AML-193 (cell line): Measurements from ENCODE around the gene SLC16A8.
"Not testable (repeated sequence)": the region's sequence is repeated elsewhere in the genome, so short reads cannot be mapped to it uniquely, and the experiment has no call there.

ENCODE experiments used
- DNase-seq, 2 experiments: peaks; one replicate each; lab custom pipeline; 2025; lab: John Stamatoyannopoulos, UW

The SLC16A8 gene, protein sequence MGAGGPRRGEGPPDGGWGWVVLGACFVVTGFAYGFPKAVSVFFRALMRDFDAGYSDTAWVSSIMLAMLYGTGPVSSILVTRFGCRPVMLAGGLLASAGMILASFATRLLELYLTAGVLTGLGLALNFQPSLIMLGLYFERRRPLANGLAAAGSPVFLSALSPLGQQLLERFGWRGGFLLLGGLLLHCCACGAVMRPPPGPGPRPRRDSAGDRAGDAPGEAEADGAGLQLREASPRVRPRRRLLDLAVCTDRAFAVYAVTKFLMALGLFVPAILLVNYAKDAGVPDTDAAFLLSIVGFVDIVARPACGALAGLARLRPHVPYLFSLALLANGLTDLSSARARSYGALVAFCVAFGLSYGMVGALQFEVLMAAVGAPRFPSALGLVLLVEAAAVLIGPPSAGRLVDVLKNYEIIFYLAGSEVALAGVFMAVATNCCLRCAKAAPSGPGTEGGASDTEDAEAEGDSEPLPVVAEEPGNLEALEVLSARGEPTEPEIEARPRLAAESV

DNA sequence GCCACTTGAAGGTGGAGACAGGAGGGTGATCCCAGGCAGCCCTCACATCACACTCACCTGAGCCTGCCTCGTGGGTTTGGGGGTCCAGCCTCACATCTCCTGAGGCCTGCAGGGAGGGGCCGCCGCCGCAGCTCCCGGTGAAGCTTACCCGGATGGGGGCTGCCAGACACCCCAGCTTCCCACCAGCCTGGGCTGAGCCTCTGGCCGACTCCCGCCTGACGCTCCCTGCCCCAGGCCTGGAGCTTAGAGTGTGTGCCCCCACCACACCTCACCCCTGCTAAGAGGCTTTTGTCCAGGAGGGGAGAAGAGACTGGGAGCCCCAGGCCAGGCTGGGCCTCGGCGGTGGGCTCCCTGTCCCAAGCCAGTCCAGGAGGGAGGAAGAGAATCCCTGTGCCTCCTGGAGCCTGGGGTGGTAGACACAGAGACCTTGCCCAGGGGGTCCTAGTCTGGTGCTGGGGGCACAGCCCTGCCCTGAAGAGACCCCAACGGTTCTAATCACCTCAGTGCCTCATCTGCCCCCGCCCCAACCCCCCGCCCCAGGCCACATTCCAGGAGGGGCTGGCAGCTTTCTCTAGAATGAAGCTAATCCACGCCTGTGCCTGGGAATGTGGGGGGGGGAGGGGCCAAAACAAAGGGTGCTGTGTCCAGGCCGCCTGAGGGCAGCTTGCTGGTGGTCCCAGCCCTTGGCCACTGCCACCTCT is at the start of gene SLC16A8:
TSS of gene SLC16A8 (minus strand) at position 254 of the 701 bp plus-strand sequence. CDS start 1,311 bp downstream, outside the sequence.
- DNase-seq: no peak

DNA sequence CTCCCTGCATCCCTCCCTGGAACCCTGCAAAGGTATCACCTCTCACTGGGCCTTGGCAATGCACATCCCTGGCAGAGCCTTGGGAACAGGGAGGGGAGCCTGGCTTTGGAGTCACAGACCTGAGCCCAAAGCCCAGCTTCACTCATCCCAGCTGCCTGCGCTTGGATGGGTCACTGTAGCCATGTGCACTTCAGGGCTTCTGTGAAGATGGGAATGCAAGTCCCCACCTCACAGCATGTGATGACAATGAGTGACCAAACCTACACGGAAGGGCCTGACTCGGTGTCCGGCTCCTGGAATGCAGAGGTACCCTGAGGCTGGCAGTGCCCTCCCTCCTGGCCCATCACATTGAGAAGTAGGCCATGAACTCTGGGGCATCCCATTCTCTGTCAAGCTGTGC is 49.3 kb upstream of the SLC16A8 start:
- no peak for DNase-seq

DNA sequence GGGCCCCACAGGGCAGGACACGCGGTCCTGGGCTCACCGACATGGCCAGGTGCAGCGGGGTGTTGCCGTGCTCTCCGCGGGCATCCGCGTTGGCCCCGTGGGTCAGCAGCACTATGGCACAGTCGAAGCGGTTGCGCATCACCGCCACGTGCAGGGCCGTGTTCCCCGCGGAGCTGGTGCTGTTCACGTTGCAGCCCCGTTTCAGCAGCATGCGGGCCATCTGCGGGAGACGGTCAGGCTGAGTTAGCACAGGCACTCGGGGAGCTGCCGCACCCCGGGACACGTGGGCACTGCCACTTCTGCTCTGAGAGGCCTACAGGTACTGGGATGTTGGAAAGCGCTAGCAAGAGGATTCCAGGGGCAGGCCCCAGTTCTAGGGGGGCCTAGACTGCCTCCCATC is 48.8 kb upstream of the SLC16A8 start:
- DNase-seq: no peak

DNA sequence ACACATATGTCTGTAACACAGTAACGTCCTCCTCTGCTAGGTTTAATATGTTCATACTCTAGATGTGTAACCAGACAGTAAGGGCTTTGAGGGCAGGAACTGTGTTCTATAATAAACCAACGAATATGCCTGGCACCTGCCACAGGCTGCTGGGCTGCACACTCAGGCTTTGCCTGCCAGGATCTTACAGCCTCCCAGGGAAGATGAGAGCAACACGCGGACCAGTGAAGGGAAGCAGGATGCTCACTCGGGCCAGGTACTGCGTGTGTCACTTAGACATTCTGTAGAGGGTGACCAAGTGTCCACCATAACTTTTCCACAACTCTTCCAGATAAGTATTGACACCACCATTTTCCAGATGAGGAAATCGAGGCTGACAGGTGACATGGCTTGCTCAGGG is 48.2 kb upstream of the SLC16A8 start:
- no peak for DNase-seq

DNA sequence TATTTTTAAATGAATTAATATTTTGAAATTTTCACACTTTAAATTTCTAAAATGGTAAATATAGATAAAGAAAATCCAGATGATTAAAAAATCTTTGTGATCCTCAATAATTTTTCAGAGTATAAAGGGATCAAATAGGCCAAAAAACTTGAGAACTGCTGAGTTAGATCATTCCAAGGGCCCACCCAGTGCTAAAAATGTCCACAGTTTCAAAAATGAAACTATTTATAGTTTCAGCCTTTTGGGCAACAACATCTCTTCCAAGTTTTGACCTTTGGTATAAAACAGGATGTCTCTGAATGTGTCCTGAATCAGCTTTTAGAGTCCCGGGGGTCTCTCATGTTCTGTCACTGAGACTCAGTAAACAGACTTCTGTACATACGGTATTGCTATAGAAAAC is 47.4 kb upstream of the SLC16A8 start:
- no peak for DNase-seq

DNA sequence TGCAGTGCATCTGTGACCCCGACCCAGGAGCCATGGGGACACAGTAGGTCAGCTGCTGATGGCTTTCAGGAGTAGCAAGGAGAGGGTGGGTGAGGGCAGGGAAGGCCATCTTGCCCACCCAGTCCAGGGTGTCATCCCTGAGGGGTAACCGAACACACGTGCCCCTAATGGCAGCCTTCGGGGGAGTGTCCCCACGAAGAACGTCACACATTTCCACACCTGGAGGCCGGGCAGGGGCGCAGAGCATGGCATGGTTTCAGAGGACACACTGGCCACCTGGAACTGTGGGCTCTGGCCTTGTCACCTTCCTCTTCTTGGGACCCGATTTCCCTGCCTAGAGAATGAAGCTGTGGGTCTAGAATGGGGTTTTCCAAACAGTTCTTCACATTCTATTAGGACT is 45.9 kb upstream of the SLC16A8 start:
- DNase-seq: no peak

DNA sequence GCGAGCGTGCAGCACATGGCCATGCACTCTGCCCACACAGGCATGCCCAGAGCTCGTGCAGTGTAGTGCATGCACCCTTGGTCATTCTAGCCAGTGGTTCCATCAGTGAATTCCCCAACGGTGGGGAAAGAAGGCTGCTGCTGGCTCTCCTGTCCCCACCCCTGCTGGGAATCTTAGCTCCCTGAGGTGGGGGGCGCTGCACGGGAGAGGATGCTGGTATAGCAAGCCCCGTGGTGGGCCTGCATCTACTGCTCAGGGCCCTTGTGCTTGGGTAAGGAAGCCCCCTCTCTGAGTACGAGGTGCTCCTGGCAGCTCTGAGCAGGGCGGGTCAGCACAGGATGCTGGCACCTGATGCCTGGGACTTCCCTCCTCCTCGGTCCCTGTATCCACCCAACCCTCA is 45.0 kb upstream of the SLC16A8 start:
- no peak for DNase-seq

DNA sequence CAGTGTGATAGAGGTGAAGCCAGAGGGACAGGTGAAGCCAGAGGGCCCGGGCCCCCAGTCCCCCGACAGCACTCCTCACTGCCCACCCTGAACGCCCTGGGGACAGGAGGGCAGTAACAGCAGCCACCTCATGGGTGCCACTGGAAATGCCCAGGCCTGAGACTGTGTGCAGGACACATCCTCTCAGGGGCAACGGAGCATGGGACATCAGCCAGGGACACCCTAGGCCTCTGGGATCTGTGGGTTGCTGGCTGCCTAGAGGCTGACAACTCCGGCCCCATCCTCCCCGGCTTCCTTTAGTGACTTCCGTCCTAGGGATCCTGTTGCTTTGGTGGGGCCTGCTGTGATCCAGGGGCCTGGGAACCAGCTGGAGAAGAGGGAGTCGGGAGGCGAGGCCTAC is 43.9 kb upstream of the SLC16A8 start:
- DNase-seq: no peak

DNA sequence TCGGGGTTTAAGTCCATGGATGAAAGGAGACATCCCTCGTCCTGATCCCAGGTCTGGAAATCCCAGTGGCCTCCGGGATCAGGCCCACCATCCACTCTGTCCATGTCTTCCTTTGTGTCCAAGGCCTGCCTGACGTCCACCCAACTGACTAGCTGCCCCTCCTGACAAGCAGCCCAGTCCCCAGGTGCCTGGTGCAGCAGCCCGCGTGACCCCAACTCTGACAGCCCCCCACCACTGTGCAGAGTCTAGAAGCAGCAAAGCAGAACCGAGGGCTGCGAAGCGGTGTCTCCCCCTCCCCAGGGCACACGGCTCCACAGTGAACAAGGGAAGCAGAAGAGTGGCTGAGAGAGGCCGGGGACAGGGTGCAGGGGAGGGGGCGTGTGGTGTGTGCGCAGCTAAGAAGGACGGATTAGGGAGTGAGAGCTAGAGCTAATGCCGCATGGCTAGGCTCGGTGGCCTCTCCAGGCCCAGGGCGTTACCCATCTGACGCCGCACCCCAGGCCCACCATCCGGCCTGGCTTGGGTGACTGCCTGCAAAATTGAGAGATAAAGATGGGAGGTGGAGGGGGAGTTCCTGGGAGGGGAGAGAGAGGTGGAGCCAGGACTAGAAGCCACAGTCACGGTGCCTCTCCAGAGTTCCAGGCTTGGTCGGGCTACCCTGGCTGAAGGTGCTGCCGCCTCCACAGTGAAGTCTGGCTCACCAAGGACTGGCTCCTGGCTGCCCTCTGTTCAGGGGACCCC is 43.1 kb upstream of the SLC16A8 start:
- no peak for DNase-seq

DNA sequence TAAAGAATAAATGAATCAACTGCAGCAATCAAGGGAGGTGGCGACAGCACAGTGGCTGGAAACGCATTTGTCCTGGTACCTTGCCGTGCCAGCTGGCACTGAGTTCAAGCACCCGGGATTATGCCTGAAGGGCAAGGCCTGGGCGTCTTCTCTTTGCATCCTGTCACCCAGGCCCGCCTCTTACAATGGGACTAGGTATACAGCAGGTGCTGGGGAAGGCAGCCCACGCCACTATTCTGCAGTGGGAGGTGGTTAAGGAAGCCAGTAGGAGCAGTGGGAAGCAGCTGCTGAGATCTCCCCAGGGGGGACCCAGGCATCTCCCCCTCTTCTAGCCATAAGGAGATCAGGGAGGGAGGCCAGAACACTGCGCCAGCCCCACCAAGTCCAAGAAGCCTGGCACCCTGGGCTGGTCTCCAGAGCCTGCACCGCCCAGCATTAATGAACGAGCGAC is 41.8 kb upstream of the SLC16A8 start:
- DNase-seq: no peak

DNA sequence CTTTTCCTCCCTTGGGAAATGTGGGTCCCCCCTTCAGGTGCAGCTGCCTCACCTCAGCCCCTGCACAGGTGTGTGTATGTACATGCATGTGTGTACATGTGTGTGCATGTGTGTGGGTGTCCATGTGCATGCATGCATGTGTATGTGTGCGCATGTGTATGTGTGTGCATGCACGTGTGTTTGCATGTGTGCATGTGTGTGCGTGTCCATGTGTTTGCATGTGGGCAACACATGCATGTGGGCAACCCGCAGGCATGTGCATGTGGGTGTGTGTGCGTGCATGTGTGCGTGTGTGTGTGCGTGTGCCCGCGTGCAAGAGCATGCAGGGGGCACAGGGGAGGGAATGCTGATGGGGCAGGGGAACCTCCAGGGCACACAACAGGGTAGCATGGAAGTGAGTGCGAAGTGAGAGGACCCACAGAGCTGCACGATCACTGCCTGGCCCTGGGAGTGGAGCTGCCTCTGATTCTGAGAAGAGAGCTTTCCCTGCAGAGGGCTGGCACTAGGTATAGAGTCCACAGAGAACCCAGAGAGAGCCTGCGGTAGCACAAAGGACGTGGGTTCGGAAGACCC is 41.1 kb upstream of the SLC16A8 start:
- no peak for DNase-seq

DNA sequence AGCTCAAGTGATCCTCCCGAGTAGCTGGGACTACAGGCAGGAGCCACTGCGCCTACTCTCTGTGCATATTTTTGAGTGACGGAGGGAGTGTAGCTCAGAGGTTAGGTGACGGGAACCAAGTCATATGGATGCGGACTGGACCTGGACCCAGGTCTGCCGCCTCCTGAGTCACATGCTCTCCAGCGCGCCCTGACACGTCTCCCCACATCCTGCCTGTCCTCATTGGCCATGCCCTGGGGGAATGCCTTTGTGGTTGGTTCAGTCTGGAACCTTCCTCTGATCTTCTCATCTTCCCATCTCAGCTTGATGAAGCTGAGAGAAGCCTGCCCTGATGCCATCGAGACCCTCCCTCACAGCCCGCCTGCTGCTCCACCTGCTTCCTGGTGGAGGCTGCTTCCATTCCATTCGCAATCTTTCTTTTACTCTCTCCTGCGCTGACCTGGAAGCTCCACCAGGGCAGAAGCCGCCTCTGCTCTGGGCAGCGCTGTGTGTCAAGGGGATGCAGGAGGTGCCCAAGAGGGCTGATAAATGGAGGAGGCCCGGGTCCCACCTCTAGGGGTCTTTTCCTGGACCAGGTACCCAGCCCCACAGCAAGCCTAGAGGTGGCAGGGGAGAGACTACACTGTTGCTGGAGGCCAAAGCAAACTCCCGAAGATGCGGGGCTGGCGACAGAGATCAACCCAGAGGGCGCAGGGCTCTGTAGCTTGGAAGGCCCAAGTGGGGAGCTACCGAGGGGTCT is 40.4 kb upstream of the SLC16A8 start:
- no peak for DNase-seq

DNA sequence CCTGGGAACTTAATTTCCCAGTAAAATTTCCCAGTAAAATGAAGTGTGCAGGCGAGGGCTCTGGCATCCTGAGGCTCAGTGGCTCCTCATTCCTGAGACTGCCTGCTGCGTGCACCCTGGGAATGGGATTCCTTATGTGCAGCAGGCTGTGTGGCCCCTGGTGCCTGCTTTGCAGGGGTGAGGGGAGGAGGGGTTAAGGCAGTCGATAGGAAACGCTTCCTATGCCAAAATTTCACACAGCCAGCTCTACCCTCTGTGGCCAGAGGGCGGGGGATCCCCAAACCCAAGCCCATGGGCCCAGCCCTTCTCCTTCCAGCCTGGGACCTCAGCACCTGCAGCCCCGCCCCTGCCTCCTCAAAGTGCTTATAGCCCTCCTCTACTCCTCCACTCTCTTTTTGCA is 38.6 kb upstream of the SLC16A8 start:
- no peak for DNase-seq

DNA sequence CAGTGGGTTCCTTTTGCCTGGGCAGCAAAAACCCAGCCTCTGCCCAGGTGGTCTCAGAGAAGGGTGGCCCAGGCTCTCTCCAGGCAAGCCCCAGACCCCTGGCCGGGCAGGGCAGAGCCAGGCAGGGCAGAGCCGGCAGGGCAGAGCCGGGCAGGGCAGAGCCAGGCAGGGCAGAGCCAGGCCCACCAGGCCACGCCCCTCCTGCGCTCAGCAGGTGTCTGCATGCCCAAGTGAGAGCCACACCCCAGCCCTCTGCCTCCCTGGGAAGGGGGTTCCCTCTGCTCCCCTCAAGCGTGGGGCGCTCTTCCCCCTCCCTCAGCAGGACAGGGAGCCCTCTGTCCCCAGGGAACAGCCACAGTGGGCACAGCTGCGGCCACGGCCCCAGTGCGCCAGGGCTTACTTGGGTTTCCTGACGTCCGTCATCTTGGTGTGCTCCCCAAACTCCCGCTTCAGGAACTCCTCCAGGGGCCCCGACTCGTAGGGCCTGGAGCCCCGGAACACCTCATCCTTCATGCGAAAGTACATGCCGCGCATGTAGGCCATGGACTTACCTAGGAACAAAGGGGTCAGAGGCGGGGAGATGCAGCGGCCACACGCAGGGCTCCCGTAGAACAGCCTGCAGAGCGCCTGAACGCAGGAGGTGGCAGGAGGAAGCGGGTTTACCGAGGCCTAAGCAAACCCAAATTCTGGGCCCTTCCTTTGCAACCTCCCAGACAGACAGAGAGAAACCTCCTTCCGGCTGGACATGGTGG is 36.6 kb upstream of the SLC16A8 start:
- no peak for DNase-seq

DNA sequence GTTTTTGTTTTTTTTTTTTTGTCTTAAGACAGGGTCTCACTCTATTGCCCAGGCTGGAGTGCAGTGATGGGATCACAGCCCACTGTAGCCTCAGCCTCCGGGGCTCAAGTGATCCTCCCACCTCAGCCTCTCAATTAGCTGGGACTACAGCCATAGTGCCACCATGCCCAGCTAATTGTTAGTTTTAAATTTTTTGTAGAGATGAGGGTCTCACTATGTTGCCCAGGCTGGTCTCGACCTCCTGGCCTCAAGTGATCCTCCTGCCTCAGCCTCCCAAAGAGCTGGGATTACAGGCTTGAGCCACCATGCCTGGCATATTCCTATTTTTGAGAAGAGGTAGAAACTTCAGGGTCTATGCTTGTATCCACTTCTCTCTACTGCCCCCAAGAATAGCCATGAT is 34.8 kb upstream of the SLC16A8 start:
- DNase-seq: not testable (repeated sequence)

DNA sequence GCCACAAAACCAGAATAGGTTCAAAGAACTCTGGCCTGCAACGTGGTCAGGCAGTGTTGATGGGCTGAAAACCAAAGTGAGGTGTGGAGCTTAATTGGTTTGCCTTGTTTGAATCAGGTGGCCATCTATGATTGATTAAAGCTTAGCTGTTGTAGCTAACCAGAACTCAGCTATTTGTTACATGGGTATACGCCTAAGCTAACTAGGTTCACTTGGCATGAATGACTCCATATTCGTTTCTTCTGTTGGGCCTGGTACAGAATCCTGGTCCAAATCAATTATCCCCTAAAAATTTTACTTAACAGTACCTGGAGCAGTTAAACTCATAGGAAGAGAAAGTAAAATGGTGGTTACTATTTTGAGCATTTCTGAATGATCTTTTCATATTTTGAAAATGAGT is 34.2 kb upstream of the SLC16A8 start:
- no peak for DNase-seq

DNA sequence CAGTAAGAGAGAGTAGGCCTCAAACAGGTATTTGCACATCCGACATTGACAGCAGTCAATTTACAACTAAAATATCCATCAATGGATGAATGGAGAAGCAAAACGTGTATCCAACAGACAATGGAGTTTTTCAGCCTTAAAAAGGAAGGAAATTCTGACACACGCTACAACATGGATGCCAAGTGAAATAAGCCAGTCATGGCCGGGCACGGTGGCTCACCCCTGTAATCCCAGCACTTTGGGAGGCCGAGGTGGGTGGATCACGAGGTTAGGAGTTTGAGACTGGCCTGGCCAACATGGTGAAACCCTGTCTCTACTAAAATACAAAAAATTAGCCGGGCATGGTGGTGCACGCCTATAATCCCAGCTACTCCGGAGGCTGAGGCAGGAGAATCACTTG is 33.6 kb upstream of the SLC16A8 start:
- DNase-seq: not testable (repeated sequence)

DNA sequence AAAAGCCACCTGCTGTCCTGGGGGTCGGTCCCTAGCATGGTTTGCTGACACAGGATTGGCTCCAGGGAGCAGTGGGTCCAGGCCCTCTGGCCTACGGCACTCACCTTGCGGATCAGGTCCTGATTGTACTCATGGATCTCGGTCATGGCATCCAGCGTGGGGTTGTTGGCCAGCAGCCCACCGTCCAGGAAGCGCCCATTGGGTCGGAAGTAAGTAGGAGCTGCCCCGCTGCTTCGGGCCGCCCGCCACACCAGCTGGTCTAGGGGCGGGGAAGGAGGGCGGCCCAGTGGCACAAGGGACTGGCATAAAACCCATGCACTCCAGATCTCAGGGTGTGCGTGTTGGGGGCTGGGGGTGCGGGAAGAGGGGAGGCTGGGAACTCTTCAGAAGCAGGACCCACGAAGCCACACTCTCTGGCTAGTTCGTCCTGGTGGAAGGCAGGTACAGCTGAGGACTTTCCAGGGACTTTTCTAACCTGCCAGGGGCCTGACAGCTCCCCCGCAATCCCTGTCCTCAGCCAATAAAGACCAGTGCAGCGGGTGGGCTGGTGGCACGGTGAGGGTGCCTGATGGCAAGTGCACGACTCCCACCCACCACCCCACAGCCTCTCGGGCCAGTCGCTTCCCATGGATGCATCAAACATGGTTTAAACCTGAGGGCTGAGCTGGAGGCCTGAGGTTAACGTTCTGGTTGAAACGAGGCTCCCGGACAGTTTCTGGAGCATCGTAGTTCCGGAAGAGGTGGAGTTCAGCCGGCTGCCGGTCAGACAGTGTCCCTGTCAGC is 31.6 kb upstream of the SLC16A8 start:
- no peak for DNase-seq

DNA sequence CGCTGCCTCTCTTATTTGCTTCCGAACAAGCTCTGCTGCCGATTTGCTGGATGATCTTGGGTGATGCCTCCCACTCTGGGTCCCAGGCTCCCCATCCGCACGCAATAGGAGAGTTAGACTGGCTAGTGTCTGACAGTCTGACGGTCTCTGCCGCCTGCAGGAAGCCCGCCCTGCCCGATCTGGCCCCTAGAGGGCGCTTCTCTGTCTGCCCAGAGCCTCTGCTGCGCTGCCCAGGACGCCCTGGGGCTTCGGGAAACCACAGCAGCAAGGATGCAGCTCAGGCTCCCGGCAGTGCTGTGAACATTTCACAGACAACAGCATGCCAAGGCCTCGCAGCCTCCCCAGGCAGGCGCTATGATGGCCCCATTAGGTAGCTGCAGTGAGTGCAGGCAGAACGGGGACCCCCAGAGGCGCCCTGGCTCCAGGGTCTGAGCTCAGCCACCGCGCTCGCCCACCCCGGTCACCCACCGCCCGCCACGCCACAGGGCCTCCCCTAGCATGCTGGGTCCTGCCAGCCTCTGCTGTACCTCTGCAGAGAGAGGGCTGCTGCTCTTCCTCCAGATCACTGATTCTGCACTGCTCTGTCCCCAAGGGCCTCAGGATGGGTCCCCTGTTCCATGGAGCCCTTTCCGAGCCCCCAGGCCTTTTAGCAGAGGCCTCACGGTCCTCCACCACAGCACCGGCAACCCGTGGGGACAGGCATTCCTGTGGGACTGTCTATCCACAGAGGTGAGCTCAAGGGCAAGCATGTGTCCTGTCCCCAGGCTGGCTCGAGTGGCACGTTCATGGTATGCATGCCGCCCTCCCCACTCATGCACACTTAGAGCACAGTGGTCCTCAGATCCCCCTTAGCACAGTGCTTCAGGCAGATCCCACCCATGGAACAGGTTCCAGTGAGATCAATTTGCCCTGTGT is 30.8 kb upstream of the SLC16A8 start:
- DNase-seq: peak; percentile 44 to 51
